GM19043 (cell line): ENCODE data around the gene KLF11.
"Not testable (repeated sequence)": the region's sequence is repeated elsewhere in the genome, so short reads cannot be mapped to it uniquely, and the experiment has no call there.

ENCODE experiments used
- ATAC-seq: cut with Tn5 transposase; IDR thresholded peaks from one replicate; pipeline ENCODE4 v1.9.1; 2021; ENCODE audit warnings: low read depth; ENCODE audit not compliant: unreplicated experiment

The KLF11 gene

DNA sequence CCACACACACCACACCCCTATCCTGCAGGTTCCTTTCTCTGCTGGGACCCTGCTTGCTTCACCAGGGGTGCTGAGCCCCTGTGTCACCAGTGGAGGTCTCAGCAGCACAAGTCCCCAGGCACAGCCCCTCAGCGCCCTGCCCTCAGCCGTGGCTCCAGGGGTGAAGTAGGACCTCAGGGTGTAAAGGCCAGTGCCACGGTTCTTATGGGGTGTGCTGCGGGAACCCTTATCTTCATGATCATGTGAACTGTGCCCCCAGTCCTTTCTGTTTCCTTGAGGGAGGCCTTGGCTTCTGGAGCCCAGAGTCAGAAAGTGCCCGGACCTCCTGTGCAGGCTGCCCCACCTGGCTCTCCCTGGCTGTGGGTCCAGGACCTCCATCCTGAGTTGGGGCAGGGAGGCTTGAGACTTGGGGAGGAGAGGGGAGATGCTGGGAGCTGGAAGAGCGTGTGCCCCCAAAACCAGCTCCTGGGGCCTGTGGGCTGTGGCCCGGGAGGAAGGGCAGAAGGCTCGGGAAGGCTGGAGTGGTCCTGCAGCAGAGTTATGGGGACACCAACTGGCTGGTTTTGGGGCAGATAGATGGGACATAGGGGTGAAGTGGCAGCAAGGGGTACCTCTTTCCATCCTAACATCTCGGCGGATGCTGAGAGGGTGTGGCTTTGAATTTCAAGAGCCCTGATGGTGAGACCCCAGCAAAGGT, 20.2 kb upstream of the KLF11 start:
- no peak for ATAC-seq

DNA sequence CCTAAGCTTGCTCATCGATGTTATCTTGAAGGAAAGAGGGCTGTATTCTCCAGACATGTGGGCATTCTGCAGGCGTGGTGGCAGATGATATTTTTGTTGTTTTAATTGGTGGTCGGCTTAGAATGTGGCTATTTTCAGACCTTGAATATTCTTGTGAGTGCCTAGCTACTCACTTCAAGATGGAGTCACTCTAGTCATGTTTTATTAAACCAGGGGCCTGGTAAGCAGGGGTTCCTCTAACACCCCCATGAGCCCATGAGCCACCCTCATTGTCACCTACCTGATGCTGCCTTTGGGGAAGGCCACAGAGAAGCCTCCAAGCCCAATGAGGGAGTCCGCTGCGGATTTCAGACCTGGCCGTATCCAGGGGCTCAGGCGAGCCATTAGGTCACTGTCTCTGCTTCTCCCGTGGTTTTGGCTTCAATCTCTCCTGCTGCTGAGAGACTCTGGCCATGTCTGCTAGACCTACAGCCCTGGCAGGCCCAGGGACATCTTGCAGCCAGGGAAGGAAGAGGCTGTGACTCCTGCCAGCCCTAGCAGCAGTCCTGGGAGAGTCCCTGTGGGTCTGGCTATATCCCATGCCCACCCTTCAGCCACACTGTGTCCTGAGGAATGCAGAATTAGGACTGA, 16.3 kb upstream of the KLF11 start:
- no peak for ATAC-seq

DNA sequence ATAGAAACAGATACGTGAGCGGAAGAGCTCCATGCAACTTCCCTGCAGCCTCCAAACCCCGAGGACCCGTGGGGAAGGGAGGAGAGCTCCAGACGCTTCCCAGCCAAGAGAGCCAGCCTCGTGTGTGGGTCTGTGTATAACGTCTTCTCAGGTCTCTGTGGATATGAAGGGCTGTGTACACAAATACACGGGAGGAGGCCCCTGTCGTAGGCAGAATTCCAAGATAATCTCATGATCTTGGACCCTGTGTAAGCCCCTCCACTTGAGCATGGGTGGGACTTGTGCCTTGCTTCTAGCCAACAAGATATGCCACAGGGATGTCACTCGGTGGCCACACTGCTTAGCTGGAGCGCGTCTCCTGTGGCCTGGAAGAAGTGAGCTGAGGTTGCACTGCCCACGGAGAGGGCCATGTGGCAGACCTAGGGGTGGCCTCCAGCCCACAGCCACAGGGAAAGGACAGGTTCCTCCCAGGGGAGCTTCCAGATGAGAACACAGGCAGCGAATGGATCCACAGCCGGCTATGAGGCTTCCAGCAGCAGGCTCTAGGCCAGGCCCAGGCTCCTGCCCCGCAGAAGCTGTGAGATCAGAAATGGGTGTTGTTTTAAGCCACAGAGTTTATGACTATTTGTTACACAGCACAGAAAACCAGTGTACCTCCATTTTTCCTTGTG, 15.6 kb upstream of the KLF11 start:
- ATAC-seq, result no peak

DNA sequence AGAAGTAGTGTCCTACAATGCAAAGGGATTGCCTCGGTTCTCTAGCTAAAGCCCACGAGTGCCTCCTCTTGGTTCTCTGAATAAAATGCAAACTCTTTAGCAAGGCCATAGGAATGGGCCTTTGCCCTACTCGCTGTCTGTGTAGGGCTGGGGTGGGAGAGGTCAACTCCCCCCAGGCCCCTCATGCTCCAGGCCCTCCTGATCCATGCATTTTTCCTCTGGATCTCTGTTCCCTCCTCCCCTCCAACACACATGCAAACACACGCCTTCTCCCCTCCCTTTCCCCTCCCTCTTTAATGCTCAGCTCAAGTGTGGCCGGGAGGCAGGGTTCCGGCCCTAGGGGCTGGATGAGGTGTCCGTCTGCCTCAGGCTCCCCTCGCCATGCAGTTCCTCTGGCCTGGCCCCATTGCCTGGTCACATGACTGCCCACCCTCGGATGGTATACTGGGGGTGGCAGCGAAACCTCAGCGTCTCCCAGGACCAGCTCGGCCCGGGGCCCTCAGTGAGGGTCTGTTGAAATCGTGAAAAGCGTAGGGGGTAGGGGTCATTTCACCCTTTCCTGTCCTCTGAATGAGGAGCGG, 14.9 kb upstream of the KLF11 start:
- ATAC-seq, result no peak

DNA sequence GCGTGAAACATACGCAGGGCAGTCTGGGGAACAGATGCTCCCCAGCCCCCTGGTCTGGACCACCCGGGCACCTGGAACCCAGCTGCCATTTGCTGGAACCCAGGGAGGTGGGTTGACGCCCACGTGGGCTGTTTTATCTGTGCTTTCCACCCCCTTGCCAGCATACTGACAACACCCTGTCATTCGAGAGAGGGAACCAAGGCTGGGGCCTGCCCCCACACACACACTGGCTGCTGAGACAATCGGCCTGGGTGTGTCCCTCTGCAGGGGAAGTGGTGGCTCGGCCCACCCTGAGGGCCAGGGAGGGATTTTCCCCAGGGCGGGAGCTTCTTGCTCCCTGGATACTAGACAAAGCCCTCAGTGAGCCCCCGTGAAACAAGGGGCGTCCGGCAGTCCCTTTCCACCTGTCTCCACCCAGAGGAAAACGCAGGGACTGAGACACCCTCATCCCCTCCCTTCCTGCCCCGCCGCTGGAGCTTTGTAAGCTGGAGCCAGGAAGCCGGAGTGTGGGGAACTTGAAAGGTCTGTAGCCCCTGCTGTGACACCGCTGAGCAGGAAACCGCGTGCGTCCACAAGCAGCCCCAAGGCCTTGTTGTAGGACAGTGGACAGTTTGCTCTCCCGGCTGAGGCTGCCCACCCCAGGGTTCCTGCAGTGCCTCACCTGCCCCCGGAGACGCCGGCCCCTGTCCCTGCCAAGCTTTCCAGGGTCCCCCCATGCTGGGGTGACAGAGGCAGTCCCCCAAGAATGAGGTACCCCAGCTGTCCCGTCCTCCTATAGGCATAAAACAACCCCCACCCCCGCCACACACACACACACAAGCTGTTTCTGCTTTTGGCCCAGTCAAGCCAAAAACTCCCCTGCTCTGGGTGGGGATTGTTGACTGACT, 14.1 kb upstream of the KLF11 start:
- ATAC-seq, result peak; percentile 87

DNA sequence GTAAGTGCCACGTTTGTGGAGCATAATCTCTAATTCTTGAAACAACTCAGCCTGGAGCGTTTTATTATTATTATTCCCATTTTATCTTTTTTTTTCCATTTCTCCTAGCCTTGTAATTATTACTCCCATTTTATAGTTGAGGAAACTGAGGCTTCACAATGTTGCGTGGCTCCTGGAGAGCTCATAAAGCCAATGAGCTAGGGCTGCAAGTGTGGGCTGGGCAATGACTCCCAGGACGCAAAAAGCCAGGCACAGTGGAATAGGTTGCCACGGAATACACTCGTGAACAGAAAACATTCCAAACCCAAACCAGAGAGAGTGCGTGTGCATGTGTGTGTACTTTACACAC, 13.5 kb upstream of the KLF11 start:
- no peak for ATAC-seq

DNA sequence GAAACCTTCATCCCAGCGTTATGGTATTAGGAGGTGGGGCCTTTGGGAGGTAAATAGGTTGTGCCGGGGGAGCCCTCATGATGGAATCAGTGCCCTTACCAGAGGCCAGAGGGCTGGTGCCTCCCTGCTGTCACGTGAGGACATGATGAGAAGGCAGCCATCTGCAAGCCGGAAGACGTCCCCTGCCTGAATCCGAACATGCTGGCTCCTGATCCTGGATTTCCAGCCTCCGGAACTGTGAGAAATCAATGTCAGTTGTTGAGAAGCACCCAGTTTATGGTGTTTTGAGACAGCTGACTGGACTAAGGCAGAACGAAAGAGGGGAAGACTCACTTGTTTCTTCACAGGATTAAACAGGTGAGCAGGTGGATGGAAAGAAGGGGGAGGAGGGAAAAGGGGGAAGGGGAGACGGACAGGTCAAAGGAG, 13.0 kb upstream of the KLF11 start:
- no peak for ATAC-seq

DNA sequence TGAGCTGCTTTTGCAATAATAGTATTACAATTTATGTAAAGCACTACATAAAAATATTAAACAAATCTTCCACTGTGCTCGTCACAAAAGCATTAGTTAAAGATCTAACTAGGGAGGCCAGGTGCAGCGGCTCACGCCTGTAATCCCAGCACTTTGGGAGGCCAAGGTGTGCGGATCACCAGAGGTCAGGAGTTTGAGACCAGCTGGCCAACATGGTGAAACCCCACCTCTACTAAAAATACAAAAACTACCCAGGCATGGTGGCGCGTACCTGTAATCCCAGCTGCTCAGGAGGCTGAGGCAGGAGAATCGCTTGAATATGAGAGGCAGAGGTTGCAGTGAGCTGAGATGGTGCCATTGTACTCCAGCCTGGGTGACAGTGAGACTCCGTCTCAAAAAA, 12.6 kb upstream of the KLF11 start:
- not testable (repeated sequence) for ATAC-seq

DNA sequence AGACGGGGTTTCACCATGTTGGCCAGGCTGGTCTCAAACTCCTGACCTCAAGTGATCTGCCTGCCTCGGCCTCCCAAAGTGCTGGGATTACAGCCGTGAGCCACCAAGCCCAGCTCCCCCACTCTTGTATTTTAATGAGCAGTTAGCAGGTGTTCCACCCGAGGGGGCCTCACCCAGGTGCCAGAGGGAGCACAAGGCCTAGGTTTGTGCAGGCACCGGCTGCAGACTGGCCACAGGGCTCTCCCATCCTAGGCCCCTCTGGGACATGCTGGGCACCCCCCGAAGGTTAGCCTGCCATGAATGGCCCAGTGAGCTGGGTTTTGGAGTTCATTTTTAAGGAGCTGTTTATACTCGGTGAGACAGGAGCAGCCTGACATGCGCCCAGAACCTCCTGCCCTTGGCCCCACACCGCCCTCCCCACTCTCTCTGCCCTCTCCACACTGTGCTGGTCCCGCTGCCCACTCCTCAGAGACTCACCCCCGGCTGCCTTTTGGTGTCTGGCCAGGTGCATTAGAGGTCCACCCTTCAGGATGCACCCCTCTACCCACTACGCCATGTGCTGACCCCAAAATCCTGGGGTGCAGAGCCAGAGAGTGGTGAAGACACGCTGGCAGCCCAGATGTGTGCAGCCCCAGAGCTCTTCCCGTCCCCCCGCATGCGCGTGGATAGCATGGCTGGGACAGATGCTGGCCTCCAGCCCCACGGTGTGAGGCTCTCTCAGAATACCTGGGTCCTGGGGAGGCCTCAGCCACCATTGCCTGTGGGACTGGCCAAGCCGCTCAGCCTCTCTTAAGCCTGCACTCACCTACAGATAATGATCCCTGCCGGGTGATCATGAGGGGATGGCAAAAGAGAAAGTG, 11.2 kb upstream of the KLF11 start:
- ATAC-seq, result no peak

DNA sequence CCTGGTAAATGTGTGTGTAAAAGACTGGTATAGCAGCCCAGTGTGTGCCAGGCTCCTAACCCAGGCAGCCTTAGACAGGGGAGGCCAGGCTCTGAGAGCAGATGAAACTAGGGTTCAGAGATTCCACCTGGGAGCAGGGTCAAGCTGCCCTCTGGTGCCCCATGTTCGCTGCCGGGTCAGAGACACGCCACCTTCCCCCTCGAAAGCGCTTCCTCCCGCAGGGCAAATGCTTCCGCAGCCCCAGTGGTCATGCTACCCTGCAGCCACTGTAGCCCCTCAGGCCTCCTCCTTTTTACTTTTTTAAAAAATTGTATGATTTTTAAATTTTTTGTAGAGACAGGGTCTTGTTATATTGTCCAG, 10.6 kb upstream of the KLF11 start:
- no peak for ATAC-seq

DNA sequence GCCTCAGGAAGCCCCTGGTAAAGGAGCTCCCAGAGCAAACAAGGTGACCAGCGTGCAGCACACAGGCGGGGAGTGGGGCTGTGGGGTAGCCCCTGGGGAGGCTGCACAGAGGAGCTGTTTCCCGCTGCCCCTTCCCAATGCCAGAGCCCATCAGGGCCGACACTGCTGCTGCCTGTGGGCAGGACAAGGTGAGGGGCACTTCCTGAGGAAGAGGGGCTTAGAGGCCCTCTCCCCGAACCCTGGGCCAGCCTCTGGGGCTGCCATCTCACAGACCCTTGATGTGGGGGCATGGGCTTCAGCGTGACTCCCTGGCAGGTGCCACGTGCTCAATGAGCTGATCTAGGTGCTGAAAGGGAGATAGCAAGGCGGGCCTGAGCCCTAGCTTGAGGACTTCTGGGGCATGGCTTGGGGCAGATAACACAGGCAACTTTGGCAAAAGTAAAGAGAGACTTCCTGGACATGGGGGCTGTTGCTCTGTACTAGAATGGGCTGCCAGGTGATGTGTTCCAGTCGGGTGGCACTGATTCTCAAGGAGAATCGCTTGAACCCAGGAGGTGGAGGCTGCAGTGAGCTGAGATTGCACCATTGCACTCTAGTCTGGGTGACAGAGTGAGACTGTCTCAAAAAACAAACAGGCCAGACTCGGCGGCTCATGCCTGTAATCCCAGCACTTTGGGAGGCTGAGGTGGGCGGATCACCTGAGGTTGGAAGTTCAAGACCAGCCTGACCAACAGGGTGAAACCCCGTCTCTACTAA, 9.9 kb upstream of the KLF11 start:
- ATAC-seq, result no peak

DNA sequence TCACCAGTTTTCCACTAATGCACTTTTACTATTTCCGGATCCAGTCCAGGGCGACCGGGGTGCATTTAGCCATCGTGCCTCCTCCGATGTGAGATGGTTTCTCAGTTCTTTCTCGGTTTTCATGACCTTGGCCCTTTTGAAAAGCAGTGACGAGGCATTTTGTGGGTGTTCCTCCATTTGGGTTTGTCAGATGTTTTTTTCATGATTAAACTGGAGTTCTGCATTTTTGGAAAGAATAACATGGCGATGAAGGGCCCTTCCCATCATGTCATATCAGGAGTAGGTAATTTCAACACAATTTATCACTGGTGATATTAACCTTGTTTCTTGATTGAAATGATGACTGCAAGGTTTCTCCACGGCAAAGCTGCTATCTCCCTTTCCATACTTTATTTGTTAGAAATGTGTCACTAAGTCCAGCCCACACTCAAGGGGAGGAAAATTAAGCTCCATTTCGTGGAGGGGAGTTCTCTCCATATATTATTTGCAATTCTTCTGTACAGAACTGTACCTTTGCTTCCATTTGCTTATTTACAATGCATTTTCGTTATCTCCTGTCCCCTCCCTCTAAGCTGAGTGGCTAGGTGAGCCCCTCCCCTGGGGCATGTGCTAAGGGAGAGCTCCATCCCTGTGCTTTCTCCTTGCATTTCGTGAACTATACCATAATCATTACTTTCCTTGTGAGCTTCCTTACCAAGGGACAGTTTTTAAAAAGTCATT, 8.9 kb upstream of the KLF11 start:
- no peak for ATAC-seq

DNA sequence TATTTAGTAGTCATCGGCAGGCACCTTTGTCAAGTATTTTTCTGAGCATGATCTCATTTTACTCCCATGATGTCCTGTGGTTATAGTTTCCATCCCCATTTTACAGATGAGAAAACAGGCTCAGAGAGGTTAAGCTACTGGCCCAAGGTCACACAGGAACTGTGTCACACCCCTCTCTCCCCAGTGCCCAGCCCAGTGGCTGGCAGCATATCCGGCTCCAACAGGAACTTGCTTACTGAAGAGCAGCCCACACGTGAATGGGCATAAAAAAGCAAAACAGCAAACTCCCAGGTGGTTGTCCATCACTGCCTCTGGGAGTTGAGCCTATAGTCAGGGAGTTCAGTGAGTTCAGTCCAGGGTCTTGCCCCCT, 8.3 kb upstream of the KLF11 start:
- ATAC-seq, result no peak

DNA sequence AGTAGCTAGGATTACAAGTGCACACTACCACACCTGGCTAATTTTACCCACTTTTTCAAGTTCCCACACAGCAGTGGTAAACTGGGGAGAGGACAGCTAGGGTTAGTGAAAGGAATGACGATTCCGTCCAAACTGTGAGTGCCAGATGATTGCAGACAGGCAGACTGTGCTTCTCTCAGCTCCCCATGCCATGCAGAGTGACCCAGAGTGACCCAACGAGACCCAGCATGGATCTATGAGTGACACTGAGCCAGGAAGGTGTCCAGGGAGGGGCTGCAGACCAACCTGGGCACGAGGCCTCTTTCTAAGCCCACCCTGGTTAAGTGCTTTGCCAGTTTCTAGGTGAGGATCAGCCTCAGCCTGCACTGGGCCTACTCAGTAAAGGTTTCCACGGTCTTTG, 7.7 kb upstream of the KLF11 start:
- no peak for ATAC-seq

DNA sequence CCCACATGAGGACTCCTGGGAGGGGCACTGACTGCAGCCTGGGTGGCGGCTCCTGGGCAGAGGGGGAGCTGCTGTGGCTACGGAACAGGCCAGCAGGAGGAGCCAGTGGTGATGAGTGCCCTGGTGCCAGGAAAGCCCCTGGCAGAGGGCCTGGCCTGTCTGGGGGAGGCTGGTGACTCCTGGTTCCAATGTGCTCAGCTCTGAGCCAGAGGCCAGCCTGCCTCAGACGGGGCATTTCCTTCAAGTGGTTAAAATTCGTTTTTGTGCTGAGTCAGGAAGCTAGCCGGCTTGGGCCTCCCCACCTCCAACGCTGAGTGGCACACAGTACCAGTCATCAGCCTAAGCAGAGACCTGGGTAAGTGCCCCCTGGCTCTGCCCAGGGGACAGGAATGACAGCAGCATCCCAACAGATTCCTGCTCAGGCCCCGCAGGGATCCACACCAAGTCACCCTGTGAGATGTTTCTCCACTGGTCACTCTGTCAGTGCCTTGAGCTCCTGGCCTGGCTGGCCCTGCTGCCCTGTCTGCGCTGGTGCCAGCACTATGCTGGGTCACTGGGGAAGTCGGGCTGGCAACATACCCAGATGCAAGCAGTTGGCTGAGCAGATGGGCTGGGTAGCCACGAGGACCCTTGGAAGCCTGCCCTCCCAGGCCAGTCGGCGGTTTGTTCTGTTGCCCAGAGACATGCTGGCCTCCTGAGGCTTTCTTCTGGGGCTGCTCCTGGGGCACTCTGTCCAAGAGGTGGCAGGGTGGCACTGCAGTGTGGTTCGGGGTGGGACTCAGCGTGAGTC, 7.1 kb upstream of the KLF11 start:
- no peak for ATAC-seq

DNA sequence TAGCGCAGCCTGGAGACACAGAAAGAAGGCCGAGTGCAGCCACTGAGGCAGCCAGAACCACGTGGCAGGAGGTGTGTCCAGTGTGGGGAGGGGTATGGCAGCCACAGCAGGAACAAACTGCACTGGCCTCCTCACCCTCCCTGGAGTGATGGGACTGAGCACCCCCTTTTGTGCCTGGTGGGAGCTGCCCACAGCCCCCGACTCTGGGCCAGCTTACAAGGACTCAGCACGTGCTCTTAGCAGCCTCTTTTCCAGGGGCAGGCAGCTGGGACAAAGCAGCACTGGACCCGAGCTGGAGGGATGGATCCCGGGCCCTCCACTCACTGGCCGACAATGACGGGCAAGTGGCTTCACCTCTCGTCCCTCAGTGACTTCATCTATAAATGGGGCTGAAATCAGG, 5.2 kb upstream of the KLF11 start:
- no peak for ATAC-seq

DNA sequence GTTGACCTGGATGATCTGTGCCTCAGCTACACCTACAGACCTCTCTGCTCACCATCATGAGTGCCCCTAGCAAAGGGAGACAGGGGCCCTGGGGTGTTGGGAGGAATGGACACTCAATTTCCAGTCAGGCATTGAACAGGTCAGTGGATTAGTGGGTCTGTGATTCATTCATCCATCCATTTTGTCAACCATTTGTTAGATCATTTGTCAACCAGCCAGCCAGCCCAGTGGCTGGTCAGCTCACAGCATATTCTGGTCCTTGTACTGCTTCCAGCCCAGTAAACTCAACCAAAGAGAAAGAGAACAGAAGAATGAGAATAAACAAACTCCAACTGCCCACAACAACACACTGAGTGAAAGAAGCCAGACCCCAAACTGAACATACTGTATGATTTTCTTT, 4.6 kb upstream of the KLF11 start:
- no peak for ATAC-seq
